Hematopoietic multipotent progenitor cell treated with erythropoietin and hydrocortisone succinate and interleukin-3 and kit ligand, for 8 days (in vitro differentiated cells): ENCODE measurements around the gene KRT35.

Experiments used
- DNase-seq: peaks from one replicate; pipeline ENCODE4 v3.0.0-alpha.2; 2015

Gene KRT35

GRCh38 chr17:41486809-41487530 lies 6.0 kb upstream of the KRT35 start:
- peak; percentile 53 for DNase-seq

GRCh38 chr17:41486316-41486715 lies 5.4 kb upstream of the KRT35 start:
- DNase-seq: no peak

DNA sequence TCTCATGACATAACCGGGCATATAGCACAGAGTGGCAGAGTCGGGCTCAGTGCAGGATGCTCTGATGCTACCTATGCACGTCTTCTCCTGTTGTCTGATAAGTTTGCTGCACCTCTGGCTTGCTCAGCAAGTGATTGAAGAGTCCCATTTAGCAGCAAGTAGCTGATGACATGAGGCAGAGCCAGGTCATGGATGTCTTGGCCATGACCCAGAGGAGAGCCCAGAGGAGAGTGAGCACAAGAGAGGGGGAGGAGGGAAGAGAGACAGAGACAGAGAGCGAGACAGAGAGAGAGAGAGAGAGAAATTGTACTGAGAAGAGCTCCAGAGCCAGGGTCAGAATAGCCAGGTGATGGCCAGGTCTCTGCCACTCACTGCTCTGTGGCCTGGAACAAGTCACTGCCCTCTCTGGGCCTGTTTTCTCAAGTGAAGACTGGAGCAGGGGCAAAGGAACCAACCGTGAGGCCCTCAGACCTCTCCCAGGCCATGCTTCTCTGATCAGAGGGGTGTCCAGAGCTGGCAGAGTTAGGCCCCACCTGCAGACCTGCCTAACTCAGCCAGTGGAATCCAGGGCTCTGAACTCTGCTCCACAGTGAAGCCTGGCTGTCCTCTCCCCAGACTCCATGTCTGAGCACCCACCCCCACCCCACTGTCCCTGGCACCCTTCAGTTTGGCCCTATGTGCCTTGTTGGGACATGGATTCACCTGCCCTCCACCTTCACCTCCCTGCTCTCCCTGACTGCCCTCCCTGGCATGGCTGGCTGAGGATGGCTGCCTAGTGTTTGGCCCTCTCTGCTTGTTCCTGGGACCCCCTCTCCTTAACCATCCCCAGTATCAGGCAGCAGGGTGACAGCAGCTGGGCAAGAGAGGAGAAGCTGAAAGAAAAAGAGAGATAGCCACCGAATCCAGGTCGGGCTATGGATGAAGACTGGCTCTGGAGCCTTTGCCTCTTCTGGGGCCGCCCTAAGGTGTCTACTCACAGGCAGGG lies 4.3 kb upstream of the KRT35 start:
- DNase-seq: no peak

GRCh38 chr17:41483991-41484826 lies 3.3 kb upstream of the KRT35 start:
- DNase-seq: peak; percentile 47

DNA sequence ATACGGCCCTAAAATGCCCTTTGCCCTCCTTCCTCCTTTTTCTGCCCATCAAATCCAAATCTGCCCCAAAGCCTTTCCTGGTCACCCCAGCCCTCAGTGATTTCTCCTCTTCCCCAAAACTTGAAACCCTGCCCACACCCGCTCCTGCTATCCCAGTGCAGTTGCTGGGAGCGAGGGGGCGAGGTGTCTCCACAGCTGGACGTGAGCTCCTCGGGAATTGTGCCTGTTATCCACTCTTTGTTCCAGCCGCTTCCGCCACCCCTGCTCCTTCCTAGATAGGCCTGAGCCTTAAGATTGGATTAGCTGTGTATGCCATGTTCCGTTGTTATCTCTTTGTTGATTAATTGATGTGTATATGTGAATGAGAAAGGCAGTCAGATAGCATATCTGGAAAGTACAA lies 2.6 kb upstream of the KRT35 start:
- DNase-seq: no peak

GRCh38 chr17:41480581-41480980 lies 370 bp downstream of the KRT35 start:
- DNase-seq: no peak

GRCh38 chr17:41480136-41480535 lies 815 bp downstream of the KRT35 start:
- no peak for DNase-seq

- no peak for DNase-seq
Measured at GRCh38 chr17:41478237-41478636, 2.7 kb downstream of the KRT35 start.

- DNase-seq: no peak
Measured at GRCh38 chr17:41476866-41477815, 3.8 kb downstream of the KRT35 start.

DNA sequence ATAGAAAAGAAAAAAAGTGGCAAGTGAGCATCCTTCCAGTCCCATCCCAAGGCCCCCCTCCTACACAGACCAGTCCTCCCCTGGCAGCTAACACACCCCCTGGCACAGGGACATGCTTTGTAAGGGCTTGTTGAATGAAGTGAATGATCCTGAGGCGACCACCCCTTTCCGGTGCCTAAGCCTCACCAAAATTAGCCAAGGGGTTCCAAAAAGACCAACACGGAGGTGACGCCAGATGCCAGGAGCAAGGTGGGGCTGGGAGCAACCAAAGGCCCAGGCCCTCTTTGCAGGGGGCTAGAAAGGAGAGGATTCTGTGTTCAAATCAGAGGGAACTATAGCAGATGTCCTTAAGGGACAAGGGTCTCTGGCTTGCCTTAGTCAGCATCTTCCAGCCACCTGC lies 5.5 kb downstream of the KRT35 start:
- DNase-seq: no peak

DNA sequence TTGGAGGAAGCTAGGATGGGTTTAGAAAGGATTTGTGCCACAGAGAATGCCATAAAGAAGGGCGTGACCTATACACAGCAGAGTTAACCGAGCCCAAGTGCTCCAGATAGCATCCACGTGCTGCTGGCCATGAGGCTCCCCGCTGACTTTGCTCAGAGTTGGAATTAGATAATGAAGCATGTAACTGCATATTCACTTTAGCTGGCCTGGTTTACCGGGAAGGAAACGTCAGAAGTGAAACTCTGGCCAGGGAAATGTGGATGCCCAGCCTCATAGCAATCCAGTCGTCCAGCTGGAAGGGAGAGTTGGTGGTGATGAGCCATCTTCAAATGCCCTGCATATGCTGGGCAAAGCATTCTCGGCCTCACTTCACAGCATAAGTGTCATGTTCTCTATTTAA lies 6.1 kb downstream of the KRT35 start:
- DNase-seq: no peak

DNA sequence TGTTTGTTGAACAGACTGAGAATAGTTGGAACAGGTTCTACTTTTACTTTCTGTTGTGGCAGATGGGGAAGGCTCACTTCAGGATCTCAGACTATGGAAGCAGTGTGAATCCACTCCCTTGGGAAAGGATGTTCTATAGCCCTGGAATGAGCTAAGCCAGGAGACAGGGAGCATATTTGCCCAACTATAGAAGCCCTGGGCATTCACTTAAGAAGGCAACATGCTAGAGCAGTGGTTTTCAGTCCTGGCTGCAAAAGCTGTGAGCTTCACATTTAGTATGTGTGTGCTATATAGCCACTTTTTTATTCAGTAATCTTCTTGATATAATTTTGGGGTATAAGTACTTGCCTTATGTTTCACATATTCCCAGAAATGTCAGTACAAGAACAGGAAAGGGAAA lies 12.6 kb downstream of the KRT35 start:
- no peak for DNase-seq

DNA sequence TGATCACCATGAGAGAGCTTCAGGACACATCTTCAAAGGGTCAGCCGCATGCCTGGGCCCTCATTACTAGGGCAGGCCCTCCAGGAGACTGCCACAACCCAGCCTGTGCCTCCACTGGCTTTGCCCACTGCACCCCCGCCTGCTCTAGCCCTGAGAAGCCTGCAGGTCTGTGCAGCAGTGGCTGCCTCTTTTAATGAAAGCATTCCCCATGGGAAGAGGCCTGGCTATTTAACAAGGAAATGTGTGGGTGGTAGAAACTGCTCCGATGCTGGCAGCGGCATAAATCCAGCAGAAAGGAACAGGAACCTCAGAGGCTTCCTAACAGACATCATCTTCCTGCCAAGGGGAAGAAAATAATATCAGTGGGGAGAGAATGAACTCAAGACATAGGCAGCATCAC lies 13.4 kb downstream of the KRT35 start:
- DNase-seq: no peak

GRCh38 chr17:41466988-41467387 lies 14.0 kb downstream of the KRT35 start, which contains the start of gene KRT32:
KRT32 (minus strand) TSS chr17:41467386; CDS start chr17:41467325, 61 bp downstream.
- DNase-seq: no peak

DNA sequence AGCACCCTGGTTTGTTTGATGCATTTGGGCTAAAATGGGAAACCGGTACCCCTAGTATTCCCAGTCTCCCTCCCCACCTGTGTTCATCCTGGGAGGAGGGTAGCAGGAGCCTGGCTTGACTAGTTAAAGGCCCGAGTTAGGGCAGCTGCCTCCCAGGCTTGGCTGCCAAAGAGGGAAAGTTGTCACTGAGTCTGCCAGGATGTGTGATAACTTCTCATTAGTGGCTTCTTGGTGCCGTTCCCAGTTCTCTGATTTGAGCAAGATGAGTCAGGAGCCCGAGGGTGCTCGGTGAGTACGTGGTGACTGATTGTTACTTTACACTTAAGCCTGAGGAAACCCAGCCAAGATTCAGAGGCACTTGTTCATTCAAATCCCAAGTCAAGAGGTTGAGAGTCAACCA lies 16.3 kb downstream of the KRT35 start:
- DNase-seq: no peak

DNA sequence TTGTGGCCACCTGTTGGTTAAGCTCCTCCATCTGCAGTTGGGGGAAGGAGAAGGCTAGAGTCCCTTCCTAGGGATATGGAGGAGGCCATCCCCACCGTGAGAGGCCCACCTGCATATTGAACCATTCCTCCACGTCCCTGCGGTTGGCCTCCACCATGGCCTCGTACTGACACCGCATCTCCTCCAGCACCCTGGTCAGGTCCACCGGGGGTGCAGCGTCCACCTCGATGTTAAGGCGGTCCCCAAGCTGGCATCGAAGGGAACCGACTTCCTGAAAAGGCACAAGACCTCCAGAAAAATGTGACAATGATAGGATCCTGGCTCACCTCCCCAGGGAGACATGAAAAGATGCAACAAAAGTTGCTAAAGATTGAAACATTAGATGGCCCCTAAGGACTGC lies 16.8 kb downstream of the KRT35 start:
- no peak for DNase-seq

DNA sequence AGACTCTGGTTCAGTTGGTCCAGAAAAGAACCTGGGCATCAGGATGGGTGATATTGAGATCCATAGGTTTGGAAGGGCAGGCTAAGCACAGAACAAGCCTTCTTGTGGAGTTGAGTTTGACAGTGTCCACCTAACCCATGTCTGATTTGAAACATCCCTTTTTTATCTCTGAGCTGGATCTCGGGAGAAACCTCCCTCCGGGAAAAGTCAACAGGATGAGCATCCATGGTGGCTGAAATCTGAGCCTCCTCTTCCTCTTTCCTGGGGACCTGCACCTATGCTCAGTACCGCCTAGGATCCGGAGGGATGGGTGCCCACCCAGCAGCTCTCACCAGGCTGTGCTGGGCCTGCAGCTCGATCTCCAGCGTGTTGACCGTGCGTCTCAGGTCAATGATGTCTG lies 17.2 kb downstream of the KRT35 start:
- DNase-seq: no peak

DNA sequence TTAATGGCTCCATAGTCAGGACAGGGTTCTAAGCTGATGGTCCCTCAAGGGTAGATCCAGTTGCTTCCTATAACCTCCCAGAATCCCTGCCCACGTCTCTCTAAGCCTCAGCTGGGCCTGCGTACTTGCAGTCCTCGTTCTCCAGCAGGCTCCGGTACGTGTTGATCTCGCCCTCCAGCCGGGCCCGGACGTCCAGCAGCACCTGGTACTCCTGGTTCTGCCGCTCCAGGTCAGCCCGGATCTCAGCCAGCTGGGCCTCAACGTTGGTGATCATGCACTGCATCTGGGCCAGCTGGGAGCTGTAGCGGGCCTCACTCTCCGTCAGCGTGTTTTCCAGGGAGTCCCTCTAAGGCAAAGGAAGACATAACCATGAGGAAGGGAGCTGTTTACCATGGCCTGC lies 18.2 kb downstream of the KRT35 start:
- no peak for DNase-seq

DNA sequence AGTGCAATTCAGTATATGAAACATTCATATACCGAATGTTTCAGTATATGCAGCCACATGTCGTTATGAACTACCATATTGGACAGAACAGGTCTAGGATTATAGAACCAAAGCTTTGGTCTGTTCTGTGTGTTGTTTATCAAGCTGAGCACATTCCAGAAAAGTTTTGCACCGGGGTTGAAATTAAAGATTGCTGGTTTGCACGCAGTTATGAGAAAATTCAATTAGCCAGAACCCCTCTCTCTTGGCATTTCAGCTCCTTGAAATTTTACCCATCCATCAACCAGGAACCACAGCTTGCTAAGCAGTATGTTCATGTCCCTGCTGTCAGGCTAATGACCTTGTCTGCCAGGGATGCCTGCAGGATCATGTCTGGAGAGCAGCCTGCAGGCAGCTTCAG lies 23.3 kb downstream of the KRT35 start:
- DNase-seq: no peak

GRCh38 chr17:41456204-41456603 lies 24.7 kb downstream of the KRT35 start:
- no peak for DNase-seq

DNA sequence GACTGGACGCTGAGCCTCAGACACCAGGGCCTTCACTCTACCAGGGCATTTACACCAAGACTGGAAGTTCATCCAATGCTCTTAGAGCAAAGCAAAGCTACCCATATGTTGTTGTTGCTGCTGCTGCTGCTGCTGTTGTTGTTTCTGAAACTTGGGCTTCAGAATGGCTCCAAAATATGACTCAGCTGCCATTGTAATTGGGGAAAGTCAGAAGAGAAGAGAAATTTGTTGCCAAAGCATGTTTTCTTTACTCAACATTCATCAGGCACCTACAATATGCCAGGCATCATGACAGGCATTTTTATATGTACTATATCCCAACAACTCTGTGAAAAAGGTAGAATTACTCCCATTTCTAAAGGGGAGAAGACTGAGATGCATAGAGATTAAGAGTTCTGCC lies 25.7 kb downstream of the KRT35 start:
- DNase-seq: no peak

GRCh38 chr17:41453066-41453465 lies 27.9 kb downstream of the KRT35 start:
- no peak for DNase-seq
